RPMI8226 (cell line): ENCODE measurements around the gene VPS72.
A peak's percentile ranks its signal among the peaks of the same experiment; 100 is the strongest.

Experiments
- DNase-seq: peaks from one replicate; pipeline ENCODE4 v3.0.0-alpha.2; 2015

VPS72 gene

DNA sequence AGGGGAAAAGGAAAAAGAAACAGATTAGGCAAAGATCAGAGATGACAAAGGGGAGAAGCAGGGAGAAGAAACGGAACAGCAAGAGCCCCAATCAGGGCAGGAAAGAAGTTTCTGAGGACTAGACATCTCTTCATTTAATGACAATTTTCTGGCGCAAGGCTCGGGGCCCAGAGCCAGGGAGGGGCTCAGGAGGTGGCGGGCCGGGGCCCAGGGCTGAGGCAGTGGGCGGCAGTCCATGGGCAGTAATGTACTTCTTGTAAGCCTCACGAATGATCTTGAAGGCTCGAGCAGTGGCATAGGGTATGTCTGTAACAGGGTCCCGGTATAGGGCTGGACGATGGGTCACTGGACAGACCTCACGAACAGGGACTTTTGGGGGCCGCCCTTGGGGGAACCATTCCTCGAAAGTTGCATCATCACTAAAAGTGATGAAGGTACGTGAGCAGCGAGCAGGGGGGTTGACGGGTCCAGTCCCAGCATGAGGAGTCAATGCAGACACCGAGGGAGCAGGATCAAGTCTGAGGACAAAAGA is 13.4 kb downstream of the VPS72 start:
- no peak for DNase-seq

DNA sequence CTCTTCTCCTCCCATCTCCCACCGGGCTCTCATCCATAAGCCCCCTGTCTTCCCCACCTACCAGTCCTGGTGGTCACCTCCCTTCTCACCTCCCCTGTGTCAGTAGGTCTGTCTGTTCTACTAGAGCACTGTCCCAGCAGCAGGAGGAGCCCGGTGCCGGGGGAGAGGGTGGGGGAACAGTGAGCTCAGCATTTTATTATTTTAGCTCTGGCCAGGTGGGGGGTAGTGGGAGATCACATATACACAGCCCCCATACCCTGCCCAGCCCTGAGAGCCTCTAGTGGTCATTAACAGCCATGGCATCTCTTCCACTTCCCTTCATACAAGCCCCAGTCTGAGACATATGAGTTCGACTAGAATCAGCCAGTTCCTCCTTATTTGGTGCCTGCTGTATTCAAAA is 14.1 kb downstream of the VPS72 start, which contains the start of gene TMOD4:
TMOD4 (minus strand) TSS at position 119 of the 400 bp plus-strand sequence. CDS start 1,106 bp downstream, outside the sequence.
- DNase-seq: no peak

DNA sequence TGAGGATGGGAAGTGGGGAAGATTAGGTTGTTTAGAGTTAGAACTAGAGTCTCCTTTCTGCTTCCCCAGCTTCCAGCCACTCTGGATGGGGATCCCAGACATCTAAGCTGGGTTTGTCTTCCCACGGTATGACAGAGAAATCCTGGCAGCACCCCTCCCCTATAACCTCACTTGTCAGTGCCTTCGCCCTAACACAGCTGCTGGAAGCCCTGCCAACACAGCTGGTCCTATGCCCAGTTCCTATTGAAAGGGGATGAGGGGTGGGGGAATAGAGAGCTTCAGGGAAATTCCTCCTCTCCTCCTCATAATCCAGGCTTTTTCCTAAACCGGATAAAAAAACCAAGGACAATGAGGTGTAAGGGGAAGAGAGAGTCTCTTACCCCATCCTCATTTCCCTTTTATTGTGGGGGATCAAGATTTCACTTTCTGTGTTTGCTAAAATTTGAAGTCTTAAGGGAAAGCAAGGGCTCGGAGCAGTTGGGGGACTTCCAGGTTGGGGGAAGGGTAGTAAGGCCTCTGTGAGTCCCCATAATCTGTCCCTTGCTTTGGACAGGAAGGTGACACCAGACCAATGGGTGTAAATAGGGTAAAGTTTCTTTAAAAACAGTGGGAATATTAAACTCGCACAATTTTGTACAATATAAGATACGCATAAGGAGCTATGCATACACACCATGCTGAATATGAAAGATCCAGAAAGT is 14.8 kb downstream of the VPS72 start:
- DNase-seq: no peak

DNA sequence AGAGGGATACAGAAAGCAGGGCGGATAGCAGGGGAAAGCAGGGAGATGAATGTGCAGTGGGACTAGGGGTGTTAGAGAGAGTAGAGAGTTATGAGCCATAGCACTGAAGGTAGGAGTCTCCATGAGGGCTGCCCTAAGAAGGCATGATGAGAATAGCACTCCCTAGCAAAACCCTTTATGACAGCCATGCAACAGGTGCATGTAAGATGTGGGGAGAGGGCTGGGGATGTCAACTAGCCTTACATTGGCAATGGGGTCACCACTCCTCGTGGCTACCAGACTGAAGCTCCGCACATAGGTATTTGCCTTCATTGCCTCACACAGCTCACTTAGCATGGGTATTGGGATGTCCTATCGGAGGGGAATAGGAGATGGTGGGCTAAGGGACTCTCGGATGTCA is 18.8 kb downstream of the VPS72 start:
- DNase-seq: no peak

DNA sequence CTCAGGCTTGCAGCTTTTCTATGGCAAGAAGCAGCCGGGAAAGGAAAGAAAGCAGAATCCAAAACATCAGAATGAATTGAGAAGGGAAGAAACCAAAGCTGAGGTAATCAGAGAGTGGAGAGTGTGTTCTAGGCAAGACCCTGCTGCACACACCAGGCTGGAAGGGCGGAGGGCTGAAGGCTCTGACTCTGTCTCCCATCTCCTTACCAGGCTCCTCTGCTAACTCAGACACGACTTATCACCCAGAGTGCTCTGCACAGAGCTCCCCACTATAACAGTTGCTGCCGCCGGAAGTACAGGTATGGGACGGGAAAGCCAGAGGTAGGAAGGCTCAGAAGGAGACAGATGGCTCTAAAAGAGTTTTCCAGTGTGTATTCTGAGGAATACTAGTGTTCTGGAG is 22.9 kb downstream of the VPS72 start:
- DNase-seq: no peak

DNA sequence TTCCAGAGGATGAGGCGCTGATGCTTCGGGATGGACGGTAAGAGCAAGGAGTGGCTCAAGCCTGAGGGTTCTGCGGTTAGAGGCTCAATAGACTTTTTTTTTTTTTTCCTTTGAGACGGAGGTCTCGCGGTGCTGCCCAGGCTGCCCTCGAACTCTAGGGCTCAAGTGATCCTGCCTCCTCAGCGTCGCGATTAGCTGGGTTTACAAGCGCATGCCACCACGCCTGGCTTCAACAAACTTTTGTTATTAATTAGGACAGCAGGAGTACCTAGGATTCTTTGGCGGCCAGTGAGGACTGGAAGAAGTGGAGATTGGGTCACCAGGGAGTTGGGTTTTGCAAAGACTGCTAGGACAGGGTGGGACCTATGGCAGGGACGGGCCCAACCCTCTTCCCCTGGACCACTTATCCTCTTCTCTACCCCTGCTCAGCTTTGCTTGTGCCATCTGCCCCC is 23.5 kb downstream of the VPS72 start:
- DNase-seq: peak; percentile 37

DNA sequence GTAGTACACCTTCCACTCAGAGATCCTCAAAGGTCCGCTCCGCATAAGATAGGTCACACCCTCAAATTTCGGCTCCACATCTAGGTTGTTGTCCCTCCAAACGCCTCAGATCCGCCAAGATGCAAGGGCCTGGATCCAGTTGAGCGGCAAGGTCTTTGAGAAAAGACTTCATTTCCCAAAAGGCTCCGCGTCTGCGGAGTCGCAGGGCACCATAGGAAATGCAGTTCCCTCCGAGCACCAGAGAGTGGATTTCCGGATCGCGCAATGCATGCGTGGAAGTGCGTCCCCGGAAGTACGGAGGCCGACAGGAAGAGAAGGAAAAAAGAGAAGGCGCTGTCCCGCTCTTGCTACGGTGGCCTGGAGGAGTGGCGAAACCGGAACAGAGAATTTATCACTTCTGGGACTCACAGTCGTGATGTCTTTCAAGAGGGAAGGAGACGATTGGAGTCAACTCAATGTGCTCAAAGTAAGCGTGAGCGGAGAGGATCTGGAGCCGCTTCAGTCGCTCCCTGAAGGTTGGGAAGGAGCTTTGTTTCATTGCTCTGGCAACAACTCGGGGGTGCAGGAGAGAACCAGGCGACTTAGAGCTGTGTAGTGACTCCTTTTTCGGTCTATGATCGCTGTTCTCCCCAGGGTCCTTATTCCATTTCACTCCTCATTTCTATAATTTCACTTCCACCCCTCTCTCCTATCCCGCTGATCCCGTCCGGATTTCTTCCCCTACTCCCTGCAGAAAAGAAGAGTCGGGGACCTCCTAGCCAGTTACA is 24.1 kb downstream of the VPS72 start, which contains the start of the genes LYSMD1 and SCNM1:
LYSMD1 (minus strand) TSS at position 165 of the 767 bp plus-strand sequence. CDS start 644 bp downstream, outside the sequence.
SCNM1 (plus strand) TSS at position 407 of the 767 bp plus-strand sequence; CDS start at position 416, 9 bp downstream.
- DNase-seq: peak; percentile 100

DNA sequence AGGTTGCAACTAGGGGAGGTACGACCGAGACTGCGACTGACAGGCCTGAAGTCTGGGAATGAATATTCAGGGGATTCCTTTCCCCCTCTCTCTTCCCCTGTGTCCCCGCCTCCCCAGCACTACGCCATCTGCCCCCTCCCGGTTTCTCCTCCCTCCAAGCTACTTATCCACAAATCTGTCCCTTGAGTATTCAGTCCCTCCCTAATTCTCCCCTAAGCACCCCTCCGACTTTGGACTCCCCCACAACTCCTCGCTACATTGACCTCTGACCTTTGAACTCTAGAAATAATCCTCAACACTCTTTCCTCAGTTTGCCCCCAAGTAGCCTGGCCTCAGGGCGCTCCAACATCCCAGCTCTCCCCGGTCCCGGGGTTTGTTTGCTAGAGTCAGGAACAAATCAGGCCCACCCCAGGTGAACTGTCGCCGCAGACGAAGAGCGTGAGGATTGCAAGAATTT is 24.7 kb downstream of the VPS72 start:
- no peak for DNase-seq

DNA sequence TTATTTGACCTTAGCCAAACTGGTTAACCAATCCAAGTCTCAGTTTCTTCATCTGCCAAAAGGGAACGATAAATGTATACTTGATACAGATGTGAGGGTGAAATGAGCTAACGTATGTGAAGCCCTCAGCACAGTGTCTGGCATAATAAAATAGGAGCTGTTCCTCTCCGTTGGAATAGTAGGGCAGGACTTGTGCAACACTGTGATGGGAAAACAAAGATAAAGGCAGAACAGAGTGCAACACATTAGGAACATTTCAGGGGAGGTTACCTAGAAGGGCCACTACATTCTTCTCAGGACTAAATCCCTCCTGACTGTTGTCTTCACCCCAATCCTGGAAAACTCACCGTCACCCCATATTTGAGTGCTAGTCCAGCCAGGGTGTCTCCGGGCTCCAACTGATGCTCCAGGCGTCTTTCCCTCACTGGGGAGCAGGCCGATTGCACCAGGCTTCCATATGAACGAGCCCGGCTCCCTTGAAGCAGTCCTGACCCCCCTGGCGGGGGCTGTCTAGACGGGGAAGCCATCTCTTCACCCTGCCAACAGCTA is 25.2 kb downstream of the VPS72 start:
- no peak for DNase-seq

DNA sequence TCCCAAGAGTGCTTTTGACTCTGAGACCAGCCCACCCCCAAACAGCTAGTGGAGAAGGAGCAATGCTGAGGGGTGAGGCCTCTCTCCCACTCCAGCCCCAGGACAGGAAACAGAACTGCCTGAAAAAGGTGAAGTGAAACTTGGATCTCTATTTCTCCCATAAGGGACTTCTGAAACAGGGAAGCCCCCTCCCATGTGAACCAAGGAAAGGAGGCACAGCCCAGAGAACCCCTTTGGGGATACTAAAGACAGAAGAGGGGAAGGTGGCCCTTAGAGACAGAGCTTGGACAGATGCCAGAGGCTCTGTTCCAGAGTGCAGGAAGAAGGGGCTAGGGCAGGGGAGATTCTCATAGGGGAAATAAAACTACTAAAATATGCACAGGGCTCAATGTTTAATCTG is 30.6 kb downstream of the VPS72 start:
- peak; percentile 35 for DNase-seq

DNA sequence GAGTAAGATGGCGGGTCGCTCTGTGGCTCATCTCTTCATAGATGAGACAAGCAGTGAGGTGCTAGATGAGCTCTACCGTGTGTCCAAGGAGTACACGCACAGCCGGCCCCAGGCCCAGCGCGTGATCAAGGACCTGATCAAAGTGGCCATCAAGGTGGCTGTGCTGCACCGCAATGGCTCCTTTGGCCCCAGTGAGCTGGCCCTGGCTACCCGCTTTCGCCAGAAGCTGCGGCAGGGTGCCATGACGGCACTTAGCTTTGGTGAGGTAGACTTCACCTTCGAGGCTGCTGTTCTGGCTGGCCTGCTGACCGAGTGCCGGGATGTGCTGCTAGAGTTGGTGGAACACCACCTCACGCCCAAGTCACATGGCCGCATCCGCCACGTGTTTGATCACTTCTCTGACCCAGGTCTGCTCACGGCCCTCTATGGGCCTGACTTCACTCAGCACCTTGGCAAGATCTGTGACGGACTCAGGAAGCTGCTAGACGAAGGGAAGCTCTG is 31.2 kb downstream of the VPS72 start:
- DNase-seq: peak; percentile 49

DNA sequence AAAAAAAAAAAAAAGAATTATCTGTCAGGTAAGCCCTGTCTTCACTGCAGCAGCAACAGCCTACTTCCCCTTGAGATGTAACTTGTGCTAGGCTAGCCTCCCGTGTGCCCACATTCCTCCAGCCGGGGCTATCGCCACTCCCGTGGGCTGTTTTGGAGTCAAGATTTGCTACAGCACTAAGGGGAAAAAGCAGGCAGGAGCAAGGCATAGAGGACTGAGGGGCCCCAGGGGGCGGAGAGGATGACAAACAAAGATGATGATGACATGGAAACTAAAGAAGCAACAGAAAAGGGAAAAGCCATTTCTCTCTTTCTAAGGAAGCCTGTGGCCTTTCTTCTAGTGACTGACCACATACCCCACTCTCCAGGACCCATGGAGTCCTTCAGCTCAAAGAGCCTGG is 31.7 kb downstream of the VPS72 start:
- no peak for DNase-seq

DNA sequence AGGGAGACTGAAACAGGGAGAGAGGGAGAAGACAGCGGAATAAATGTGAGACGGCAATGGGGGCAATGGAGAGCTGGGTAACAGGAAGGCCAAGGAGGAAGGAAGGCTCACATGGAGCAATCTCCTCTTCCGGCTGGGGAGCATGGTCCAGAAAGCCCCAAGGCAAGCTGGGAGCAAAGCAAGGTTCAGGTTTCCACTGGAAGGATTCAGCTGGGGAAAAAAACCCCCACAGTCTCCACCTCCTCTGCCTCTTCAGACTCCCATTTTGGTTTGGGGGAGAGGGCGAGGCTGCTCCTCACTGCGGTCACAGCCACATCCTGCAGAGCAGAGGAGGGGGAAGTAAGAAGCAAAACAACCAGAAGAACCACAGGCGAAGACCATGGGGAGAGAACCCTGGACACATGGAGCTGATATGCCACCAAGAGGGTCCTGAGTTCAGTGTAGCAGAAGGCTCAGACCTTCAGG is 32.9 kb downstream of the VPS72 start:
- no peak for DNase-seq

DNA sequence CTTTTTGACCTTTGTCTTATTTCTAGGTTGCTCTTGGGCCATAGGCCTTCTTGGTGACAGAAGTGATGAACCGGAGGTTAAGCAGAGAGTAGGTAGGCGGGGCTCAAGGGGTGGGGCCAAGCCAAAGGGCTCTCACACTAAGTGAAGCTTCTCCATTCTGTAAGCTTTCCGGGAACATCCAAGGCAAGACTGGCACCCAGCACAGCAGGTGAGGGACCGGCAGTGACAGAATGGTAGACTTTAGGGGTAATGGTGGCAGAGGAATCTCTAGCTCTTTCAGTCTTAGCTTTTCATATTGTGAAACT is 33.5 kb downstream of the VPS72 start, which contains the start of gene TNFAIP8L2:
TNFAIP8L2 (plus strand) TSS at position 135 of the 305 bp plus-strand sequence. CDS start 2,049 bp downstream, outside the sequence.
- peak; percentile 69 for DNase-seq

DNA sequence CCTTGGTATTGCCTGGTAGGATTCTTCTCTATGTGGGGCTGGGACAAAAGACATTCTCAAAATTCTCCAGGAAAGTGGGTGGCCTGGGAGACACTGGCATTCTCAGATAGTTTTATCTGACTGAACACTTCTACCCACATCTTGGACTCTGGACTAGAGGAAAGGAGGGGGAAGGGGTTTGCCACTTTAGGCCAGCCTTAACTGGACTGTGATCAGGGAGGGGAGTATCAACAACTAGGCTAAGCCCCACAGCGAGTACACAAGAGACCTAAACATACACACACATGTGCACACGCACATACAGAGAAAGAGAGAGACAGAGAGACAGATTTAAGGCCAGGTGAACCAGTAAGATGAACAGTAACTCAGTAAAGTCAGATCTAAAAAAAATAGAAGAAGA is 42.3 kb downstream of the VPS72 start:
- no peak for DNase-seq

DNA sequence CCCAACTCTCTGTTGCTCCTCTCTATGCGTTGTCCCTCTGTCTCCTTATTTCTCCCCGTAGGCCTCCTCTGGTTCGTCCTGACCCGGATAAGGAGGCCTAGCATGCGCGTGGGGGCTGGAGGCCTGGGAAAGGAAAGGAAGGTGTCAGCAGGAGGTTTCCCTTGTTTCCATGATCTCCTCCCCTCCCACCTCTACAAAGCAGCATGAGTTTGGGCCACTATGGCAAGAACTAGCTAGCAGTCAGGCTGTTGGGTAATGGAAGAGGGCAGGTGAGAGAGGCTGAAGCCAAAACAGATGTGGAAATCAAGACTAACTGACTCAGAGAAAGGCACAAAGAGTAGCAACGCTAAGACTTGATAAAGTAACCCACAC is 42.9 kb downstream of the VPS72 start:
- DNase-seq: no peak

DNA sequence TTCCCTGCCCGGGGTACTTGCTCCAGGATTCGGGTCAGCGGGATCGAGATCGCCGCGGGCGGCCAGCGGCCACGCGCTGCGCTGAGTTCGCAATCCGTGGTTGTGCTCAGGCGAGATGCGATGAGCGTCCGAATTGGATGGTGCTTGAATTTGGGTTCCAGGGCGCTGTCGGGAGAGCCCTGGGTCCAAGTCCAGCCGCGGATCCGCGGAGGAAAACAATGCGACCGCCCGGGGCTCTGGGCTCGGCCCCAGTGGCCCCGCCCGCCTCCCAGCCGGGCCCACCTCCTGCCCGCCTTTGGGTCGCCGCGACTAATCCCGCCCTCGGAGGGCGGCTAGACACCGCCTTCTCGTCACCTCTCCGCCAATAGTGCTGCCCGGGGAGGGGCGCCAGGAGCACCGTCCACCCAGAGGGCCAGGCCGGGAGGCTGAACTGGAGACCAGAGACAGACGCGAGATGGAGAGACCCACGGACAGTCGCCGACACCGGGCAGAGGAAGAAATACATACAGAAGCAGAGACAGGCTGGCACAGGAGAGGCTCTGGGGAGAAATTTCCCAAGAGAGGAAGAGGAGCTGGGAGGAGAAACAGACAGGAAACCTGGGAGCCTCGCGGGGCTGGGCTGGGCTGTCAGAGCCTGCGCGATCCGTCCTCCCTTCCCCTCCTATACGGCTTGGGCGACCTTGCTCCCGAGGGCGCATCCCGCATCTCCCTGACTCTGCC is 43.4 kb downstream of the VPS72 start, which contains the start of gene SEMA6C:
SEMA6C (minus strand) TSS at position 220 of the 720 bp plus-strand sequence. CDS start 4,010 bp downstream, outside the sequence.
- peak; percentile 93 for DNase-seq

DNA sequence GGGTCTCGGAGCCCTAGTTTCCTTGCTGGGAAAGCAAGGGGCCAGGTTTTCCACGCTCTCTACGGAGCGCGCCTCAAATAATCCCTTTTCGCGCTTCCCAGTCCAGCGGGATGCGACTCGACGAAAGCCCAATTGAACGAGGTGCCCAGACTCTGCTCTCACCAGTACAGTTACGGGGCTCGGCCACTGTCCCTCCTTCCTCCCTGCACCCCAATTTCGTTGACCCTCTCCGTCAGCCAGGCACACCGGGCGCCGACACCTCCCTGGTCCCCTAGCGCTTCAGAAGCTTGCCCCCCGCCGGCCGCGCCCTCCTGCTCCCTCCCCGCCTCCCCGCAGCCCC is 44.0 kb downstream of the VPS72 start:
- DNase-seq: no peak

DNA sequence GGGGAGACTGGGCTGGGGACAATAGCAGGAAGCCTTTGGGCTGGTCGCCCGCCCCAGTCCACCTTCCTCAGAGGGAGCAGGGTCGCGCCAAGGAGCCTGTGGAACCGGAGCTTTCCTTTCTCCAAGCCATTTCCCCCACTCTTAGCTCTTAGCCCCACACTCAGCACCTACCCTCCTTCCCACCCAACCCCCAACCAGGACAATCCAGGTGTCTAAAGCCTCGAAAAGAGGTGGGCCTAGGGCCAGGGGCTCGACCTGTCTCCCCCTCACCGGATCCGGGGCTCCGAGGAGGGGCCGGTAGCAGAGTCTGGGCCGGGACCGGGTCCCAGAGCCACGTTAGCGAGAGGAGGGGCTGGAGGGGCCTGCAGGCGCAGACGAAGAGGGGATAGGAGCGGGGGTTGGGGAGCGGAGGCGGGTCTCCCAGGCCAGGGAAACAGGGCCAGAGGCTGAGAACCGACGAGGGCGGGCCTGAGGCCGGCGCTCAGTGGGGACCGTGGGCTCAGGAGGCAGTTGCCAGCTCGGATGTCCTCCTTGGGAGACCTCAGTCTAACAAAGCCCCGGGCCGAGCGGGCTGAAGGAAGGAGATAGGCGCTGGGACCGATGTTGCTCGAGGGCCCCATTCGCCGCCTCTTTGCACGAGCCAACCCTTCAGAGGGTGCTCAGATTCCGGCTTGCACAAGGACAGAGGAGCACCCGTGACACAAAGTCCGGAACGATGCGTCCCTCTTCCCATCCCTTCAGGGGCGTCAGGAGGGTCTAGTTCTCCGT is 44.5 kb downstream of the VPS72 start:
- DNase-seq: no peak

DNA sequence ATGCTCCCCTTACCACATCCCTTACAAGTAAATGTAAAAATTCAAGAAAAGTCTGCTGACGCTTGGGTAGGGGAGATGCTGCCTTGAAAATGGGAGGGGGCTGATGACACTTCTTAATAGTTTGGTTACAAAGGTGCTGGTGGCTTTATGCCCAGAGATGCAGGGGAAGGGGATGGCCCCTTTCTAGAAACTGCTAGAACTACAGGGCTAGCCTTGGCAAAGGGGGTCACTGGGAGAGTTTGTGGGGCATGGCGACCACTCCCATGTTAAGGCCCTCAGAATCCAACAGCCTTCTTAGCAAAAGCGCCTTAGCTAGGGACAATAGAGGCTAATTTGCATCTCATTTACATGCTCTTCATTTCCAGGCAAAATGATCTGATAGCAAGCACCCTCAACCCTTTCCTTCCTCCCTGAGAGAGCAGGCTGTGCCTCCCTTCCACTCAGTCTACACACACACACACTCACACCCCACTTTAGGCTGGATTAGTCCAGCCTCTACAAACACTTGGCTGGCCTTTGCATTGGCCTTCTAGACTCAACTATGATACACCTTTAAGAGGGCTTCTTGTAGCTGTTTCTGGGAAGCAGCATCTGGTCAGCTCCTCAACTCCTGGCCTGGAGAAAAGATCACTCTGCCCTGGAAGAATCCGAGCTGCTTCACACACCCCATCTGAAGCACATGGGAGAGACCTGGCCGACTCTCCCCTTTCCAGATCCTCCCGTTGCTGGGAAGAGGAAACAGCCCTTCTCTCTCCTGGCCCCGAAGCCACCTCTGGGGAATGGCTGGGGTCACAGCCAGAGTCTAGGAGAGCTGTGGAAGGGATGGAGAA is 45.3 kb downstream of the VPS72 start:
- no peak for DNase-seq

DNA sequence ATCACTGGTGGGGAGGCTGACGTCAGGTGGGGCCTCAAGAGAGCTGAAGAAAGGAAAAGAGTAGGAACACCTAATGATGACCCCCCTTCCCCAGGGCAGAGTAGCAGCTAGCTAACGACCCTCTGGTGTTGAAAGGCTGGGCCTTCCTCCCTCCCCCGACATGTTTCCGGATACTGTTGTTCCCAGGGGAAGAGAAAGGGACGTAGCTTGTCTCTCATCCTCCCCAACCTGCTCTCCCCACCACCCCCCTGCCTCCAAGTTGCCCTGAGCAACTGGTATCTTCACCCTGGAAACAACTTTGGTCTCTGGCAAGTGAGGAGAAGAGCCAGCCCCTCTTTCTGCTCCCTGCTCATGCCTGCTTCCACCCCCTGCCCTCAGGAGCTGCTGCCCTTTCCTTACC is 46.0 kb downstream of the VPS72 start:
- no peak for DNase-seq
